H1 (cell line): ENCODE results near the gene HIP1.

Source experiments
- EP300 ChIP-seq, 2 experiments: IDR thresholded peaks; 1 replicate in 1 of 2; 2 replicates in 1 of 2; pipeline ENCODE4 v1.6.1; 2011 to 2012; ENCODE audit warnings: low read depth in 2 of 2, low read length in 2 of 2, mild to moderate bottlenecking in 2 of 2, borderline replicate concordance in 1 of 2, inconsistent platforms in 1 of 2, moderate library complexity in 1 of 2
- YY1 ChIP-seq: IDR thresholded peaks from 2 replicates; pipeline ENCODE4 v1.6.1; 2011; ENCODE audit warnings: low read depth, mild to moderate bottlenecking, low read length
- TF ChIP-seq, protein P1 (sequence below), 3 experiments: IDR thresholded peaks; 1 replicate in 2 of 3; 2 replicates in 1 of 3; pipeline versions ENCODE4 v1.5.1 to v1.6.1; 2011; ENCODE audit warnings: low read length in 3 of 3, mild to moderate bottlenecking in 3 of 3, inconsistent platforms in 2 of 3, low read depth in 1 of 3, moderate library complexity in 1 of 3; ENCODE audit not compliant: insufficient read depth in 1 of 3; ENCODE audit errors: control extremely low read depth in 1 of 3

DNA sequence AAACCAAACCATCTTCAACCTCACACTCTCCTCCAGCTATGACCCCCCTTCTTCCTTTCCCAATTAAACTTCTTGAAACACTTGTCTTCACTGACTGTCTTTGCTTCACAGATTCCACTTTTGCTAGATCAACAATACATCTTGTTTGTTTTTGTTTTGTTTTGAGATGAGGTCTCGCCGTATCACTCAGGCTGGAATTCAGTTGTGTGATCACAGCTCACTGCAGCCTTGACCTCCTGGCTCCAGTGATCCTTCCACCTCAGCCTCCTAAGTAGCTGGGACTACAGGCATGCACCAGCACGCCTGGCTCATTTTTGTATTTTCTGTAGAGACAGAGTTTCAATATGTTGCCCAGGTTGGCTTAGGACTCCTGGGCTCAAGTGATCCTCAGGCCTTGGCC is 59.7 kb downstream of the HIP1 start:
- TF ChIP-seq, protein P1, sequence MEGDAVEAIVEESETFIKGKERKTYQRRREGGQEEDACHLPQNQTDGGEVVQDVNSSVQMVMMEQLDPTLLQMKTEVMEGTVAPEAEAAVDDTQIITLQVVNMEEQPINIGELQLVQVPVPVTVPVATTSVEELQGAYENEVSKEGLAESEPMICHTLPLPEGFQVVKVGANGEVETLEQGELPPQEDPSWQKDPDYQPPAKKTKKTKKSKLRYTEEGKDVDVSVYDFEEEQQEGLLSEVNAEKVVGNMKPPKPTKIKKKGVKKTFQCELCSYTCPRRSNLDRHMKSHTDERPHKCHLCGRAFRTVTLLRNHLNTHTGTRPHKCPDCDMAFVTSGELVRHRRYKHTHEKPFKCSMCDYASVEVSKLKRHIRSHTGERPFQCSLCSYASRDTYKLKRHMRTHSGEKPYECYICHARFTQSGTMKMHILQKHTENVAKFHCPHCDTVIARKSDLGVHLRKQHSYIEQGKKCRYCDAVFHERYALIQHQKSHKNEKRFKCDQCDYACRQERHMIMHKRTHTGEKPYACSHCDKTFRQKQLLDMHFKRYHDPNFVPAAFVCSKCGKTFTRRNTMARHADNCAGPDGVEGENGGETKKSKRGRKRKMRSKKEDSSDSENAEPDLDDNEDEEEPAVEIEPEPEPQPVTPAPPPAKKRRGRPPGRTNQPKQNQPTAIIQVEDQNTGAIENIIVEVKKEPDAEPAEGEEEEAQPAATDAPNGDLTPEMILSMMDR (IDR thresholded peaks at IDR 0.05; ENCODE audit: control extremely low read depth in 1 of 3, insufficient read depth in 1 of 3, low read depth in 1 of 3, low read length in 3 of 3): no peak
- TF ChIP-seq EP300 (IDR thresholded peaks at IDR 0.05; ENCODE audit: borderline replicate concordance in 1 of 2, low read depth in 2 of 2, low read length in 2 of 2) (no peak), YY1 (no peak)
